A673 (cell line): ENCODE measurements around the gene RAB9B.

Experiments used
- CTCF ChIP-seq: fragments of 300-800, 200-600 bp; sonication (generic); conservative IDR thresholded peaks from 2 replicates; pipeline ENCODE4 v1.5.1; 2017; ENCODE audit warnings: low read depth, mild to moderate bottlenecking, antibody characterized with exemption, low read length, moderate library complexity, mixed read lengths
- EZH2 ChIP-seq: fragments of 200-600 bp; sonication (generic); IDR thresholded peaks from 2 replicates; pipeline ENCODE4 v1.6.1; 2017; ENCODE audit warnings: borderline replicate concordance, low read depth, mild to moderate bottlenecking, mixed read lengths, antibody characterized with exemption, low read length; ENCODE audit not compliant: poor library complexity, severe bottlenecking

- TF ChIP-seq CTCF (no peak), EZH2 (no peak)
Measured at GRCh38 chrX:103781062-103781402, 51.0 kb downstream of the RAB9B start.
